MCF 10A (cell line): ENCODE data around the gene GPR107. TPM values are rescaled to one million over a fixed set of nuclear protein-coding genes. Genes with fewer than 3 reads are reported as not detected.

Source experiments
- BruUV-seq: library from RNA; stranded (reverse); fragments of 400-500 nt; replicated peaks from 2 replicates; lab custom pipeline; 2021; lab: Mats Ljungman, UMichigan
- CTCF ChIA-PET: fragments of 300-600 bp; sonication (Branson Sonifier 250); formaldehyde crosslinking; extraction: SDS; loops from one replicate; lab custom pipeline; 2021; ENCODE audit warnings: antibody characterized with exemption, inconsistent platforms; lab: Yijun Ruan, JAX
- POLR2A ChIA-PET: fragments of 300-600, 350-650 bp; sonication (Branson Sonifier 250); formaldehyde crosslinking; extraction: SDS; loops from one replicate; lab custom pipeline; 2020; ENCODE audit warnings: antibody characterized with exemption, inconsistent platforms; lab: Yijun Ruan, JAX
- DNase-seq: peaks from one replicate; pipeline ENCODE4 v3.0.0-alpha.2; 2018; ENCODE audit not compliant: unreplicated experiment
- H3K27ac Mint-ChIP-seq: one replicate; pipeline ENCODE4 v1.8.0; 2022; ENCODE audit warnings: mild to moderate bottlenecking, low read depth, mixed read lengths; ENCODE audit not compliant: unreplicated experiment
- H3K27me3 Mint-ChIP-seq: one replicate; pipeline ENCODE4 v1.8.0; 2022; ENCODE audit warnings: mixed read lengths; ENCODE audit not compliant: insufficient read depth, unreplicated experiment
- H3K36me3 Mint-ChIP-seq: one replicate; pipeline ENCODE4 v1.8.0; 2022; ENCODE audit warnings: mild to moderate bottlenecking, moderate library complexity, mixed read lengths; ENCODE audit not compliant: insufficient read depth, unreplicated experiment
- H3K4me1 Mint-ChIP-seq: one replicate; pipeline ENCODE4 v1.8.0; 2022; ENCODE audit warnings: mixed read lengths; ENCODE audit not compliant: insufficient read depth, unreplicated experiment
- H3K4me3 Mint-ChIP-seq: one replicate; pipeline ENCODE4 v1.8.0; 2022; ENCODE audit warnings: mild to moderate bottlenecking, moderate library complexity, mixed read lengths; ENCODE audit not compliant: unreplicated experiment
- H3K9me3 Mint-ChIP-seq: one replicate; pipeline ENCODE4 v1.8.0; 2022; ENCODE audit warnings: mixed read lengths; ENCODE audit not compliant: unreplicated experiment
- intact Hi-C: fragments of 100-400 bp; cut with micrococcal nuclease; formaldehyde crosslinking; loops from 2 replicates; pipeline ENCODE4 v1.14.1; 2022
- total RNA-seq: library from RNA; stranded (reverse); gene quantifications from 2 replicates; pipeline ENCODE4 v1.2.3, GENCODE V29; 2022
- TF ChIP-seq, protein P1 (sequence below): fragments of 200-600 bp; IDR thresholded peaks from one replicate; pipeline ENCODE4 v1.8.0; 2022; ENCODE audit warnings: antibody characterized with exemption, mild to moderate bottlenecking; ENCODE audit not compliant: unreplicated experiment

Gene GPR107
- total RNA-seq, 1 experiment from 2014 or later, result 32.9 TPM

- Mint-ChIP-seq H3K4me3 (no peak overlapping the region), H3K27me3 (no peaks in the 10 kb centered on the region), H3K4me1 (peaks cover 7% of the 10 kb centered on the region), H3K9me3 (no peaks in the 10 kb centered on the region), H3K36me3 (peaks cover 48% of the 10 kb centered on the region), H3K27ac (no peak overlapping the region)
- CTCF ChIA-PET, result interaction anchor here (0.5 to 0.6 kb wide), 3 partner anchors 203 to 655 kb away, joined by 3 read pairs; no protein-coding TSS in a partner anchor
- no TSS peak for BruUV-seq
- POLR2A ChIA-PET, result no interaction called here
- DNase-seq, result no peak
- intact Hi-C loops, result no loop called here
- TF ChIP-seq, protein P1, sequence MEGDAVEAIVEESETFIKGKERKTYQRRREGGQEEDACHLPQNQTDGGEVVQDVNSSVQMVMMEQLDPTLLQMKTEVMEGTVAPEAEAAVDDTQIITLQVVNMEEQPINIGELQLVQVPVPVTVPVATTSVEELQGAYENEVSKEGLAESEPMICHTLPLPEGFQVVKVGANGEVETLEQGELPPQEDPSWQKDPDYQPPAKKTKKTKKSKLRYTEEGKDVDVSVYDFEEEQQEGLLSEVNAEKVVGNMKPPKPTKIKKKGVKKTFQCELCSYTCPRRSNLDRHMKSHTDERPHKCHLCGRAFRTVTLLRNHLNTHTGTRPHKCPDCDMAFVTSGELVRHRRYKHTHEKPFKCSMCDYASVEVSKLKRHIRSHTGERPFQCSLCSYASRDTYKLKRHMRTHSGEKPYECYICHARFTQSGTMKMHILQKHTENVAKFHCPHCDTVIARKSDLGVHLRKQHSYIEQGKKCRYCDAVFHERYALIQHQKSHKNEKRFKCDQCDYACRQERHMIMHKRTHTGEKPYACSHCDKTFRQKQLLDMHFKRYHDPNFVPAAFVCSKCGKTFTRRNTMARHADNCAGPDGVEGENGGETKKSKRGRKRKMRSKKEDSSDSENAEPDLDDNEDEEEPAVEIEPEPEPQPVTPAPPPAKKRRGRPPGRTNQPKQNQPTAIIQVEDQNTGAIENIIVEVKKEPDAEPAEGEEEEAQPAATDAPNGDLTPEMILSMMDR, result no peak
Observed at GRCh38 chr9:130119519-130120298, 66.0 kb downstream of the GPR107 start.

GRCh38 chr9:130120299-130120587, 66.5 kb downstream of the GPR107 start:
- Mint-ChIP-seq H3K27ac (no peak overlapping the region), H3K4me3 (no peak overlapping the region), H3K4me1 (peaks cover 7% of the 10 kb centered on the region), H3K36me3 (peaks cover 48% of the 10 kb centered on the region), H3K27me3 (no peaks in the 10 kb centered on the region), H3K9me3 (no peaks in the 10 kb centered on the region)
- no TSS peak for BruUV-seq
- ChIA-PET POLR2A (no interaction called here), CTCF (interaction anchor here (0.5 kb wide), 1 partner anchor 204 kb away, joined by 3 read pairs; no protein-coding TSS in a partner anchor)
- DNase-seq, result no peak
- TF ChIP-seq, protein P1, result no peak
- intact Hi-C loops, result no loop called here

DNA sequence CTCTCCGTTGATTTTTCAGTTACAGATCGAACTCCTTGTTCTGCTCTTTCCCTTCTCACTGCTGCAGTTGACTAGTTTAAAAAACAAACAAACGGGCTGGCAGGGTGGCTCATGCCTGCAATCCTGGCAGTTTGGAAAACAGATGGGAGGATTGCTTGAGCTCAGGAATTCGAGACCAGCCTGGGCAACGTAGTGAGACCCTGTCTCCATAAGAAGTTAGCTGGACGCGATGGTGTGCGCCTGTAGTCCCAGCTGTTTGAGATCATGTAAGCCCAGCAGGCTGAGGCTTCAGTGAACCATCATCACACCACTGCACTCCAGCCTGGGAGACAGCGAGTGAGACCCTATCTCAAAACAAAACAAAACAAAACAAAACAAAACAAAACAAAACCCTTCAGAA, 67.1 kb downstream of the GPR107 start:
- Mint-ChIP-seq H3K27ac (no peak overlapping the region), H3K27me3 (no peaks in the 10 kb centered on the region), H3K36me3 (peaks cover 48% of the 10 kb centered on the region), H3K9me3 (no peaks in the 10 kb centered on the region), H3K4me3 (no peak overlapping the region), H3K4me1 (peaks cover 7% of the 10 kb centered on the region)
- ChIA-PET CTCF (no interaction called here), POLR2A (no interaction called here)
- TF ChIP-seq, protein P1, result no peak
- no TSS peak for BruUV-seq
- intact Hi-C loops, result no loop called here
- DNase-seq, result no peak

DNA sequence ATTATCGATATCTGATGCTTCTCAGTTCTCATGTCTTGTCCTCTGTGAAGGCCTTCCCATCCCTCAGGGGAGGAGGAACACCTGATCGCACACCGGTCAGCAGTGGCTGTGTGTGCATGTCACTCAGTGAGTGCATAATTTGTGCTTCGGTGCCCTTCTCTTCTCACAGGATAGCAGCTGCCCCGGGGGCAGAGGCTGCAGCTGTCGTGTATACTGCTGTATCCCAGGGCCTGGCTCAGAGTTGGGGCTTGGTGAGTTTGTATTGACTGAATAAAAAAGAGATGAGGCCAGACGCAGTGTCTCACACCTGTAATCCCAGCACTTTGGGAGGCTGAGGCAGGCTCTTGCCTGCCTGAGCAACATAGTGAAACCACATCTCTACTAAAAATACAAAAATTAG, 68.8 kb downstream of the GPR107 start:
- peaks cover 61% of the 10 kb centered on the region for H3K36me3 Mint-ChIP-seq
- H3K27me3 Mint-ChIP-seq, result no peaks in the 10 kb centered on the region
- ChIA-PET CTCF (interaction anchor here (0.6 to 1.0 kb wide), 2 partner anchors 10 to 22 kb away, joined by 3 to 5 read pairs; no protein-coding TSS in a partner anchor), POLR2A (no interaction called here)
- H3K4me3 Mint-ChIP-seq, result no peak overlapping the region
- no peaks in the 10 kb centered on the region for H3K9me3 Mint-ChIP-seq
- no peak for DNase-seq
- H3K27ac Mint-ChIP-seq, result no peak overlapping the region
- H3K4me1 Mint-ChIP-seq, result peaks cover 7% of the 10 kb centered on the region
- TF ChIP-seq, protein P1, result no peak
- intact Hi-C loops, result no loop called here
- no TSS peak for BruUV-seq
